Limb (tissue), 2 donors: ENCODE measurements around the gene GPHB5.

Experiments used
- DNase-seq, 2 donors: peaks; one replicate each; pipeline ENCODE4 v3.0.0-alpha.2; 2016; ENCODE audit errors: extremely low spot score in 2 of 2

GPHB5 gene

GRCh38 chr14:63266106-63266505 lies 52.6 kb downstream of the GPHB5 start:
- no peak for DNase-seq
